HG02885 (cell line): ENCODE results near the gene PTPRN2.

Experiments
- ATAC-seq: cut with Tn5 transposase; IDR thresholded peaks from one replicate; pipeline ENCODE4 v1.9.1; 2021; ENCODE audit warnings: mild to moderate bottlenecking; ENCODE audit not compliant: unreplicated experiment, poor library complexity

The PTPRN2 gene

GRCh38 chr7:157768198-157768597, 819.4 kb downstream of the PTPRN2 start:
- no peak for ATAC-seq

- ATAC-seq: no peak
Observed at GRCh38 chr7:157767506-157768197, 820.0 kb downstream of the PTPRN2 start.

GRCh38 chr7:157766098-157766497, 821.5 kb downstream of the PTPRN2 start:
- ATAC-seq: no peak

GRCh38 chr7:157764946-157765537, 822.6 kb downstream of the PTPRN2 start:
- no peak for ATAC-seq

- no peak for ATAC-seq
Observed at GRCh38 chr7:157764193-157764592, 823.4 kb downstream of the PTPRN2 start.

- no peak for ATAC-seq
Observed at GRCh38 chr7:157763279-157764000, 824.2 kb downstream of the PTPRN2 start.

- no peak for ATAC-seq
Observed at GRCh38 chr7:157762824-157763223, 824.8 kb downstream of the PTPRN2 start.

- ATAC-seq: no peak
Observed at GRCh38 chr7:157760004-157760730, 827.5 kb downstream of the PTPRN2 start.

GRCh38 chr7:157759246-157759805, 828.3 kb downstream of the PTPRN2 start:
- ATAC-seq: no peak

GRCh38 chr7:157758468-157759245, 829.0 kb downstream of the PTPRN2 start:
- ATAC-seq: no peak

- ATAC-seq: no peak
Observed at GRCh38 chr7:157757776-157758467, 829.7 kb downstream of the PTPRN2 start.

GRCh38 chr7:157757211-157757610, 830.4 kb downstream of the PTPRN2 start:
- ATAC-seq: no peak

- no peak for ATAC-seq
Observed at GRCh38 chr7:157755741-157756140, 831.9 kb downstream of the PTPRN2 start.

GRCh38 chr7:157754416-157754790, 833.2 kb downstream of the PTPRN2 start:
- no peak for ATAC-seq

GRCh38 chr7:157753713-157754415, 833.8 kb downstream of the PTPRN2 start:
- ATAC-seq: no peak

GRCh38 chr7:157752832-157753291, 834.8 kb downstream of the PTPRN2 start:
- ATAC-seq: no peak

GRCh38 chr7:157751951-157752673, 835.5 kb downstream of the PTPRN2 start:
- no peak for ATAC-seq

- ATAC-seq: no peak
Observed at GRCh38 chr7:157751406-157751805, 836.2 kb downstream of the PTPRN2 start.
